HG02973 (cell line): Measurements from ENCODE around the gene SDF2L1.
"Not testable (repeated sequence)": the region's sequence is repeated elsewhere in the genome, so short reads cannot be mapped to it uniquely, and the experiment has no call there.

Experiments used
- ATAC-seq: cut with Tn5 transposase; IDR thresholded peaks from one replicate; pipeline ENCODE4 v1.9.1; 2021; ENCODE audit warnings: moderate library complexity; ENCODE audit not compliant: unreplicated experiment

Gene SDF2L1

DNA sequence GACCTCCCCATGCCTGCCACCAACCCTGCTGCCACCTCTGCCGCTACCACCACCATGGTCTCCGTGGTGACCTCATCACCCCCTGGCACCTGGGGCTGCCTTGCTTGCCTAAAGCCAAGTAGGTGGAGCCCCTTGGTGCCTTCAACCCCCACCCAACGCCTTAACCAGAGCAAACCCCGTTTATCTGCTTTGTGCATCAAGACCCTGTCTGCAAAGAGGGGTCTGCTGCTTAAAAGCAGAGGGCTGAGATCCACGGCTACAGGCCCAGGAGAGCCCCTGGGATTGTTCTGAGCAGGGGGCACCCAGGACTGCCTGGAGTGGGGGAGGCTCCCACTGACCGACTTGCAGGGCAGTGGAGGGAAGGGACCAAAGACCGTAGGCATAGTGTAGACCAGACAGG, 18.8 kb downstream of the SDF2L1 start:
- no peak for ATAC-seq

DNA sequence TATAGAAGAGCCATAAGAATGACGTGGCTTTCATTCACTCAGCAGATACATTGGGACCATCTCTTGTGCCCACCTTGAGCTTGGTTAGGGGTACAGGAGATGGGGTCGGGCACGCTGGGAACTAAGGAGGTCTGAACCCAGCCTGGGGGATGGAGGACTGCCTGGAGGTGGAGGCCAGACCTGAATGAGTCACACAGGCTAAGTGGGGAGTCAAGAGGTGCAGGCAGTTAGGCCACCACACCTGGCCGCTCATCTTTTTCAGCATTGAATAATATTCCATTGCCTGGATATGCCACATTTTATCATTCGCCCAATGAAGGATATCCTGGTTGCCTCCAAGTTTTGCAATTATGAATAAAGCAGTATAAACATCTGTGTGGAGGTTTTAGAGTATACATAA, 19.9 kb downstream of the SDF2L1 start:
- no peak for ATAC-seq

DNA sequence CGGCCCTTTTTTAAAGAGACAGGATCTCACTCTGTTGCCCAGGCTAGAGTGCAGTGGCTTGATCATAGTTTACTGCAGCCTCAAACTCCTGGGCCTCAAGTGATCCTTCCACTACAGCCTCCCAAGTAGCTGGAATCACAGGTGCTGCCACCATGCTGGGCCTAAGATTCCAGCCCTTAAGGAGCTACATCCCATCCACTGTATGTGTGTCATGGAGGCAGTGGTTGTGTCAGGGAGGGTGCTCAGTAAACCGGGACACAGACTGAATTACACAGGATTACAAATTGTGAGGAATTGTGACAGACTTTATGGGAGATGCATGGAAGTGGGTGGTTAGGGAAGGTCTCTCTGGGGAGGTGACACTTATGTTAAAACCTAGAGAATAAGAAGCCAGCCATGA, 21.6 kb downstream of the SDF2L1 start:
- ATAC-seq, result no peak

GRCh38 chr22:21665047-21665851, 23.1 kb downstream of the SDF2L1 start:
- no peak for ATAC-seq

DNA sequence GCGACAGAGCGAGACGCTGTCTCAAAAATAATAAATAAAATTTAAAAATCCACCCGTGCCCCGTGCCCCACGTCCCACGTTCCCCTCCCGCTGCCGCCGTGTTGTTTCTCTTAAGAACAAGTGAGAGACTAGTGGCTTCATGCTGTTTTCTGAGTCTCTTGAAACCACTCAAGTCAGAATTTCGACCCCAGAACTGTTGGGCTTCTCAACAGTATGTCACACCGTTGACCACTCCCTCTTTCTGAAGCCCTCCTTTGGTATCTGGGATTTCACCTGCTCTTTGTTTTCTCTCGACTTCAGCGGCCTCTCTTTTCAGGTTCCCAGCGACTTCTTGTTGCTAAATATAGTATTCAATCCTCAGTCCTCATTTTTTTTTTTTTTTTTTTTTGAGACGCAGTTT, 24.7 kb downstream of the SDF2L1 start:
- no peak for ATAC-seq

DNA sequence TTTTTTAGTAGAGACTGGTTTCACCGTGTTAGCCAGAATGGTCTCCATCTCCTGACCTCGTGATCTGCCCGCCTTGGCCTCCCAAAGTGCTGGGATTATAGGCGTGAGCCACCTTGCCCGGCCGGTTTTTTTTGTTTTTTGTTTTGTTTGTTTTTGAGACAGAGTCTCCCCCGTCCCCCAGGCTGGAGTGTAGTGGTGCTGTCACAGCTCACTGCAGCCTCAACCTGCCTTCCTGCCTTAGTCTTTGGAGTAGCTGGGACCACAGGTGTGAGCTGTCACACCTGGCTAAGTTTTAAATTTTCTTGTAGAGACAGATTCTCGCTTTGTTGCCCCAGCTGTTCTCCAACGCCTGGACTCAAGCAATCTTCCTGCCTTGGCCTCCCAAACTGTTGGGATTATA, 26.9 kb downstream of the SDF2L1 start:
- ATAC-seq, result no peak

DNA sequence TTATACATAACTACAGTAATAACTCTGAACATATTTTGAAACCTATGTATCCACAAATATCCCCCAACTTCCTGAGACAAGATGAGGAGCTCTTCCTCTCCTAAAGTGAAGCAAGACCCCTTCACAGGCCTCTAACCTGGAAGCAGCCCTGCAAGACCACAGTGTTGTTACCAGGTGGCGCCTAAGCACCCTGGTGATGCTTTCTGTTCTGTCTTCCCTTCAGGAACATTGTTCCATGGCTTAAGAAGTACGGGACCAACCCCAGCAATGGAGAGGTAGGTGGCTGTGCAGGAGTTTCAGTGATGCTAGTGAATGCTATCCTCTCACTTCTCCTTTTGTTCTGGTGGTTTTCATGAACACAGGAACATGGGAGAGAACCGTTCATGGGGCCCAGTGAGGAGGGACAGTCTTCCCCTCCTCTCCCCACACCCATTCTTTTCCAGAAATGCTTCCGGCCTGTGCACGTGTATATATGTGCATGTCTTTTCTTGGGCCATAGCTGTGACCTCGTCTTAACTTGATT, 30.1 kb downstream of the SDF2L1 start:
- no peak for ATAC-seq

DNA sequence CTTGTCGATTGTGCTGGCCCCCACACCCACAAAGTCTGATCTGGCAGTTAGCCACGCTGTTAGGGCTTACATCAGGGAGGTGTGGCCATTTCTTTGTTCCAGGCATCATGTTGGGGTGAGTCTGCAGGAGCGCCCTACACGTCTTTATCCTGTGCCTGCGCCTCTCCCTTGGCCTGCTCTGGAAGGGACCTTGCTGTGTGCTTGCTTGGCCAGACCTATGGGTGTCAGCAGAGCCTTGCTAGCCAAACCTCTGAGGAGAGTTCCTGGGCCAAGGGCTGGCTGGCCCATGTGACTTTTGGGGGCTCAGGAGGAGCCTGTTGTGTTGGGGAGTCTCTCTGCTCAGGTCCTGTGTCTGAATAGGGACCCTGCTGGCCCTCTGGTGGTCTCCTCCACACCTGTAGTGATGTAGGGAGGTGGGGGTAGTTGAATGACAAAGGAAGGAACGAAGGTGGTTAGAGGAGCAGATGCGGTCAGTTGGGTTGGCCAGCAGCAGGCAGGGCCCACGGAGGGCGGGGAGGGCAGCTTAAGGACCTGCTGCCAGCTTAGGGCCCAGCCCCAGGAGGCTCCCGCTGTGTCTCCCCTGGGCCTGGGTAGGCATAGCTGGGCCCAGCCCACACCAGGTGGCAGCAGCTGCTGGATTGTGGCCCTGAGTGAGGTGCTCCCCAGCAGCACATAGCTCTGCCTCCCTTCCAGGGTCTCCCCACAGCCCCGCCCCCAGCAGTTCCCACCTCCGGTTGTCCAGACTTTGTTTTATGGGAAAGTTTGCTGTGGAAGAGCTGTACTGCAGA, 31.6 kb downstream of the SDF2L1 start:
- no peak for ATAC-seq

DNA sequence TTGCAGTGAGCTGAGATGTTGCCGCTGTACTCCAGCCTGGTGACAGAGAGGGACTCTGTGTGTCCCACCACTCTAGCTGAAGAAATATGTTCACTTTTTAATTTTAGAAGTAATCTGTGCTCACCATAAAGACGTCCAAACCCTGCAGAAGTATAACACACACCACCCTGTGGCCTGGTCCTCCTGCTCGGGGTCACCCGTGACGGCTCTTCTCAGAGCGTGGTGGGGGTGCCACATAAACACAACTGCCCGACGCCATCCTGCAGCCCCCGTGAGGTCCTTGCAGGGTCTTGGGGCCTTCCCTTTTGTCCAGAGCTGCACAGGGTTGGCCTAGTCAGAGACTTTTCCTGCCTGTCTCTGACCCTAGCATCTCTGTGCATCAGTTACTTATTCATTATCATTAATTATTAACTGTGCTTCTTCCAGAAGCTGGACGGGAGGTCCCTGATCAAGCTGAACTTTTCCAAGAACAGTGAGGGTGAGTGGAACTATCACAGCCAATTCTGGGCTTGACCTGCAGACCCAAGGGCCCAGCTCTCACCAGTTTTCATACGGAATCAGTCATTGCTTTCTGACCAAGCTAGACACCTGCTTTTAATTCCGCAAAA, 32.6 kb downstream of the SDF2L1 start:
- no peak for ATAC-seq

DNA sequence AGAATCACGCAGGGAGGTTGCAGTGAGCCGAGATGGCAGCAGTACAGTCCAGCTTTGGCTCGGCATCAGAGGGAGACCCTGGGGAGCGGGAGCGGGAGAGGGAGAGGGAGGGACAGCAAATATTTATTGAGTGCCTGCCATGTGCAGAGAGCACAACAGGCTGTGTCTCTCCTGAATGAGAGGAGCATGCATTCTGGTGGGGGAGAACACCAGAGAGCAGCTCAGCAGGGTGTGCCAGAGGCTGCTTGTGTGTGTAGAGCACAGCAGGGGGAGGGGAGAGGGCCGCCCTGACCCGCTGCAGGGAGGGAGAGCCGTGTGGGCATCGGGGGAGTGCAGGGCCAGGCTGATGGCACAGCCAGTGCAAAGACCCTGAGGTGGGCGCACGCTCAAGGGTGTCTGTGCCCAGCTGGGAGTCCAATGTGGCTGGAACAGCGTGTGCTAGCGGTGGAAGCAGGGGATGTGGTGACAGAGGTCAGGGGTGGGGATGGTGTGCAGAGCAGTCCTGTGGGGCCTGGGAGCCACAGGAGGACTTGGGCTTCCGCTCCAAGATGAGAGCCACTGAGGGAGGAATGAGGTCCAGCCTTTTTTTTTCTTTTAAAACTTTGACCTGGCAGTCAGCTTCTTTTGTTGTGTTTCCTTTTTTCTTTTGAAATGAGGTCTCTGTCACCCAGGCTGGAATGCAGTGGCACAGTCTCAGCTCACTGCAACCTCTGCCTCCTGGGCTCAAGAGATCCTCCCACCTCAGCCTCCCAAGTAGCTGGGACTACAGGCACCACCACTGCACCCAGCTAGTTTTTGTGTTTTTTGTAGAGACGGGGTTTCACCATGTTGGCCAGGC, 35.7 kb downstream of the SDF2L1 start:
- no peak for ATAC-seq

DNA sequence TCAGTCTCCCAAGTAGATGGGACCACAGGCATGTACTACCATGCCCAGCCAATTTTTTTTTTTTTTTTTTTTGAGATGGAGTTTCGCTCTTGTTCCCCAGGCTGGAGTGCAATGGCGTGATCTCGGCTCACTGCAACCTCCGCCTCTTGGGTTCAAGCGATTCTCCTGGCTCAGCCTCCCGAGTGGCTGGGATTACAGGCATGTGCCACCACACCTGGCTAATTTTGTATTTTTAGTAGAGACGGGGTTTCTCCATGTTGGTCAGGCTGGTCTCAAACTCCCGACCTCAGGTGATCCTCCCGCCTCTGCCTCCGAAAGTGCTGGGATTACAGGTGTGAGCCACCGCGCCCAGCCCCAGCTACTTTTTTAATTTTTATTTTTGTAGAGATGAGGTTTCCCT, 36.7 kb downstream of the SDF2L1 start:
- ATAC-seq, result not testable (repeated sequence)

- ATAC-seq, result no peak
Observed at GRCh38 chr22:21679383-21679782, 37.3 kb downstream of the SDF2L1 start.

GRCh38 chr22:21680830-21681565, 38.9 kb downstream of the SDF2L1 start:
- ATAC-seq, result no peak

DNA sequence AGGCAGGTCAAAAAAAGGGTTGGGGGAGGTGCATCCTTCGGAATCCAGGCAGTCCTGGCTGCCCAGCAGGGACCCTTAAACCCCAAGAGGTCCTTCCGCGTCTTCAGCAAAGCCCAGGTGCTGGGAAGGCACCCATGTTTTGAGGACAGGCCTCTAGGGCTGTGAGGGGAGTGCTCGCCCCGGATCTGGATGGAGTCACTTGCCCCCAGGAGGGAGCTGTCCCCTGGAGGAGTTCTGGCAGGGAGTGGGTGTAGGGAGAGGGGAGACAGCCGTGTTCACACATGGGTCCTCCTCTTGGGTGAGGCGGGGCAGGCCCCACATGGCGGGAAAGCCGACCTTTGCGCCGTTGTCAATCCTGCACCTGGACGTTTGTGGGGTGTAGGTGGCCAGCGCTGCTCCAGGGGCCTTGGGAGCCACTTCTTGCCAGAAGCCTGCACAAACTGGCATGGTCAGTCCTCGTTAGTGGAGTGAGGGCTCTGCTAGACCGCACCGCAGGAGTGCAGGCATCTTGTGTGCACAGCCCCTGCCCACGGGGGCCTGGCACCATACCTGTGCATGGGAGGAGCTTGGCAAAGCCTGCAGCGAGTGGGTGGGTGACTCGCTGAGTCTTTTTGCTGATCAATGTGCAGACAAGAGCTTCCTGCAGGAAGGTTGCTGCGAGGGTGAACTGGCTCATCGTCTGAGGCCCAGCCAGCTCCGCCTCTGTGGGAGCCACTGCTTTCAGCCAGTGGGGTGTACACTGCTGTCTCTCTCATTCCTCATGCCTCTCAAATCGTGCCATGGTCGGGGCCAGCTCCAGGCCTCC, 39.7 kb downstream of the SDF2L1 start:
- no peak for ATAC-seq

DNA sequence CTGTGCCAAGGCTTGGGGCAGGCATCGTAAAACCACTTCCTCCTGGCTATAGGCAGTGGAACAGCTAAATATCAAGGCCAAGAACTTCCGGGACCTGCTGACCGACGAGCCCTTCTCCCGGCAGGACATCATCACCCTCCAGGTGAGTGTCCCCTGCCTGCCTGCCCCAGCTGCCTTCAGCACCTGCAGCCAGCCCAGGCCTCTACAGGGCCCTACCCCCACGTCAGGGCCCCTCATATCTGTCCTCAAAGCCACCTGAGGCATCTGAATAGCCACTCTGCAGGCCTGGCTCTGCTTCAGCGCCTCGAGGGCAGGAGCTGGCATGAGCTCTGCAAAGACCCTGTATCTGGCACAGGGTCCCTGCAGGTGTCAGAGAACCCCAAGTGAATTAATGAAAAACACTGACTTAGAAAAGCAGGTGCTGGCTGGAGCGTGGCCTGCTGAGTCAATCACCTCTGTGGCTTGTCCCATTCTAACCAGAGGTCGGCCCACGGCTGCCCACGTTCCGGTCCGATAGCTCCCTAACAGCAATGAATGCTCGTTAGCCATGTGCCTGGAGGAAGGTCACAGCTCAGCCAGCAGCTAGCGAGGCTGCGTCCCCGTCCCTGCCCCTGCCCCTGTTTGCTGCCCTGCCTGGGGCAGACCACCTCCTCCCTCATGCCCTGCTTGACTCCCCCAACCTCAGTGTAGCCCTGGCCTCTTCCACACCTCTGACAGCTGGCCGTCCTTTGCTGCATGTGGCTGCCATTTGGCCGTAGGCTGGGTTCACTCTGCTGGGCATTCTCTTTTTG, 40.5 kb downstream of the SDF2L1 start:
- no peak for ATAC-seq

DNA sequence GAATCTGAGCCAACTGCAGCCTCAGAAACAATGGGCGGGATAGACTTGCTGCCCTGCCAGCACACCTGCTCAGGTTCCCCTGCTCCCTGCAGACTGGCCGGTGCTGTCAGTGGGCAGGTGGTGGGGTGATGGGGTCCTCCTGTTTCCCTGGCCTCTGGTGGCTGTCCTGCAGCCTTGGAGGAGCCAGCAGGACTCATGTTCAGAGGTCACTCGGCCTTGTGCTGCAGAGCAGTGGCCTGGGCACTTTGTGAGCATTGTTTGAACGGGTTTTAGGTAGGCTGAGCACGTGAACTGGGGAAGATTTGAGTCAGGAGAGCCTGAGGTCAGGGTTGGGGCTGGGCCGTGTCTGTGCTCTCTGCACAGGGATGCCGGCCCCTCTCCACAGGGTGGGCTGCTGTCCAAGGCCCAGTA, 41.3 kb downstream of the SDF2L1 start:
- ATAC-seq, result no peak

GRCh38 chr22:21684492-21685163, 42.5 kb downstream of the SDF2L1 start:
- no peak for ATAC-seq

DNA sequence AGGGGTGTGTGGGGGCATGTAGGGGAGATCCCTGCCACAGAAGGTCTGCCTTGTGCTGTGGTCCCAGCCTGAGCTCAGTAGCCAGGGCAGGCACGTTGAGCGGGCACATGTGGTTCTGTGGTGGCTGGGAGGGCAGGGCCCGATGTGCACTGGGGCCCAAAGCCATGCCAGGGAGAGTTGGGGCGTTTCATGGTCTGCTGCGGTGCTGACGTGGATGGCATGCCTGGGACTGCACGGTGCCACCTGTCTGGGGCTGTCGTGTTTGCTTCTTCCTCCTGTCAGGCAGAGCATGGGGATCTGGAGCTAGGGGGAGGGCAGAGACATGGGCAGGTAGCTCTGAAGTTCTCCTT, 43.0 kb downstream of the SDF2L1 start:
- ATAC-seq, result no peak
